Frontal cortex (tissue), 4 donors: ENCODE measurements around the gene UBE2Q2. TPM values are rescaled to one million over a fixed set of nuclear protein-coding genes. Genes with fewer than 3 reads are reported as not detected.
"Not testable (repeated sequence)": the region's sequence is repeated elsewhere in the genome, so short reads cannot be mapped to it uniquely, and the experiment has no call there.

Experiments
- DNase-seq, 2 donors: peaks; one replicate each; pipeline ENCODE4 v3.0.0; 2012; ENCODE audit warnings: low spot score in 2 of 2
- FAIRE-seq: peaks from 2 replicates; lab custom pipeline; 2012; peaks lifted over from hg19 to GRCh38; lab: Jason Lieb, UNC
- total RNA-seq: library from RNA; depleted of rRNA; stranded (reverse); fragments of >200 nt; gene quantifications from one replicate; pipeline ENCODE4 v1.2.3, GENCODE V29; 2014
- donor health status: control.
- donor health status: control.
- donor health status: control.

The UBE2Q2 gene
- total RNA-seq, 1 donor from 2014 or later = 79.9 TPM

- no peak for DNase-seq
- no peak for FAIRE-seq
Observed at GRCh38 chr15:75861750-75862402, 18.6 kb downstream of the UBE2Q2 start.

- FAIRE-seq = no peak
- no peak for DNase-seq
Observed at GRCh38 chr15:75862796-75863195, 19.5 kb downstream of the UBE2Q2 start.

DNA sequence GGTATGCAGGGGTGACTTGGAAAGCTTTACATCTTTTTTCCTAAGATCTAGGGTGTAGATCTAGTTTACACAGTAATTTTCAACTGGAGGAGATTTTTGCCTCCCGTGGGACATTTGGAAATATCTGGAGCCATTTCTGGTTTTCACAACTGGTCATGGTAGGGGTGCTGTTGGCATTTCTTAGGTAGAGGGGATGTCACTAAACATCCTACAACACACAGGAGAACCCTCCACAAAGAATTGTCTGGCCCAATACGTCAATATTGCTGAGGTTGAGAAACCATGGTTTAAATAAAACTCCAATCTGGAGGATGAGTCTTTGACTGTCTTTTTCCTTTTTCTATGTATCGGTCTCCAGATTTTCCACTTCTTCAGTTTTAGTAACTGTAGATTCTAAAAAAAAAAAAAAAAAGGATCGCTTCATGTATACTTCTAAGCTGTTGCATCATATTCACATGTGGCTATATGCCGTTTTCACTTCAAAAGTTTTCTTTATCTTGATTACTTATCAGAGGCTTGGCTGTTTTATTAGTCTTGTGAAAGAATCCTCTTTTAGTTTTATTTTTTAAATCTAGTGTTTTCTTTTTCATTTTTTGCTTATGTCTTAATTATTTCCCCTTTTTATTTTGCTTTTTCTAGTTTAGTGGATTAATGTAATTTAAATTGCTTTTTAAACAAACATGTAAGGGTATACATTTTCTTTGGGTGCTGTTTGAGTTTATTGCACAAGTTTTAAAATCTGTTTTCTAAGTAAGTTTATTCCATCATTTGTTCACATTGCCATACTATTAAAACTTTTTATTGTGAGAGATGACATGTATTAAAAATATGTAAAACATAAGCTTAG, 21.2 kb downstream of the UBE2Q2 start:
- peak; percentile 54 for FAIRE-seq

DNA sequence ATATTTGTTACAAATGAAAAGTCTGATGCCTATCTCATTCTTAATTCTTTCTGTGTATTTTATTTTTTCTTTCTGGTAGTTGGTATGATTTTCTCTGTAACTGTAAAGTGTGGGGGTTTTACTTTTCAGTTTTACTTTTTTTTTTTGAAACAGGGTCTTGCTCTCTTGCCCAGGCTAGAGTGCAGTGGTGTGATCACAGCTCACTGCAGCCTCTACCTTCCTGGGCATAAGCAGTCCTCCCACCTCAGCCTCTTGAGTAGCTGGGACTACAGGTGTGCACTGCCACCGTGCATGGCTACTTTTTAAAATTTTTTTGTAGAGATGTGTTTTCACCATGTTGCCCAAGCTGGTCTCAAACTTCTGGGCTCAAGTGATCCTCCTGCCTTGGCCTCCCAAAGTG, 22.8 kb downstream of the UBE2Q2 start:
- DNase-seq, FAIRE-seq: not testable (repeated sequence)

More for the DNA sequence above, 21.2 kb downstream of the UBE2Q2 start:
- DNase-seq = no peak

- FAIRE-seq (no peak), DNase-seq (no peak)
Observed at GRCh38 chr15:75866916-75867315, 23.7 kb downstream of the UBE2Q2 start.

DNA sequence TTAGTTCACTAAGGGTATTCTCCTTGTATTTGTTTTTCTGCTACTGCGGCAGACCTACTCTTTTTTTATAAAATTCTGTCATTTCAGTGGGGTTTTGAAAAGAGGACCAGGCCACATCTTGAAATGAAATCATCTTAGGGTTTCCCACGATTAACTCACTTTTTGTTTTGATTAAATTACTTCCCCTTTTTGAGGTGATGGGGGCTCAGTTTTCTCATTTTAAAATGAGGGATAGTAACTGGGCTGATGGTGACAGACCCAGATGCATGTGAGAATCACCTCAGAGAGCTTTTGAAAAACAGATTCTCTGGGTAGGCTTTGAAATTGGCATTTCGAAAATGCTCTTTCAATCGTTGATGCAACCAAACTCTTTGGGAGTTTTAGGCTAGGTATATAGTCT, 24.2 kb downstream of the UBE2Q2 start:
- FAIRE-seq = no peak

GRCh38 chr15:75868019-75868418, 24.8 kb downstream of the UBE2Q2 start:
- no peak for DNase-seq
- FAIRE-seq = no peak

More for the DNA sequence above, 24.2 kb downstream of the UBE2Q2 start:
- DNase-seq = no peak

- FAIRE-seq (no peak), DNase-seq (no peak)
Observed at GRCh38 chr15:75869446-75869845, 26.2 kb downstream of the UBE2Q2 start.

DNA sequence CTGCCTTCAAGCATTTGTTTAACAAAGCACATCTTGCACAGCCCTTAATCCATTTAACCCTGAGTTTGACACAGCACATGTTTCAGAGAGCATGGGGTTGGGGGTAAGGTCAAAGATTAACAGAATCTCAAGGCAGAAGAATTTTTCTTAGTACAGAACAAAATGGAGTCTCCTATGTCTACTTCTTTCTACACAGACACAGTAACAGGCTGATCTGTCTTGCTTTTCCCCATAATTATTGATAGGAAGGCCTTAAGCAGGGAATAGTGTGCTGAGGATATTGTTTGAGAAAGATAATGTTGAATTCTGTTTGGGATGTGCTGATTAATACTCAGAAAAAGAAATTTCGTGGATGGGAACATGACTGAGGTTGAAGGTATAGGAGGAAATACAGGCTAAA, 28.3 kb downstream of the UBE2Q2 start:
- not testable (repeated sequence) for FAIRE-seq, DNase-seq

DNA sequence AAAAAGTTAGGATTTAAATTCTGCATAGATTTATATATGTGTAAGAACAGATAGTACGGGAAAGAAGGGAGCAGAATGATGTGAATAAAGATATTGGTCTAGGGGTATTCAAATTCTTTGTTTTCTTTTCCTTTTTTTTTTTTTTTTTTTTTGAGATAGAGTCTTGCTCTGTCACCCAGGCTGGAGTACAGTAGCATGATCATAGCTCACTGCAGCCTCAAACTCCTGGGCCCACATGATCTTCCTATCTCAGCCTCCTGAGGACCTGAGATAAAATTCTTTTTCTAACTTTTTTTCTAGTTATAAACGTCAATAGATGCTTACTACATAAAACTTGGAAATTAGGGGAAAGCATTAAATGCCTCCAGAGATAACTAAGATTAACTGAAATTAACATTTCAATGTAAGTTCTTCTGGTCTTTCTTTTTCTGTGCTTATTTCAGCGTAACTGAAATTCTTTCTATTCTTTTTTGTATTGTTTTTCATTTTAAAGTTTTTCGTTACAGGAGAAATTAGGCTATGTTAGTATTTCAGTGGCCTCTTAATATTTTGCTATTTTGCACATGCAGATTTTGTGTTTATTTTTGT, 29.2 kb downstream of the UBE2Q2 start:
- DNase-seq = no peak
- FAIRE-seq = no peak

- DNase-seq (no peak), FAIRE-seq (no peak)
Observed at GRCh38 chr15:75884041-75884440, 40.8 kb downstream of the UBE2Q2 start.

GRCh38 chr15:75887178-75887577, 43.9 kb downstream of the UBE2Q2 start:
- no peak for FAIRE-seq
- DNase-seq = no peak

GRCh38 chr15:75891895-75892294, 48.6 kb downstream of the UBE2Q2 start:
- FAIRE-seq = no peak
- no peak for DNase-seq

DNA sequence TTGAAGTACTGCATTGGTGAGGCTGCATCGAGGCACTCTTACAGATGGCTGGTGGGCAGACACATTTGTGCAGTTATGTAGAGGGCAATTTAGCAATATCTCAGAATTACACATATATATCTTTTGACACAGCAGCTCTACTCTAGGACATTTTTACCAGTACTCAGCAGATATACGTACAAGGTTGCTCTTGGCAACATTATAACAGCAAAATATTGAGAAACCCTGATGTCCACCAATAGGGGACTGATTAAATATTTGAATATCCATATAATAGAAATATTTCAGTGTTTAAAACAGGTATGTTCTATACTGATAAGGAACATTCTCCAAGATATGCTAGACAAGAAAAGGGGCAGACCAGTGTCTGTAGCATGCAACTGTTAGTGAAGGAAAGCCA, 52.5 kb downstream of the UBE2Q2 start:
- DNase-seq = no peak
- FAIRE-seq = no peak

GRCh38 chr15:75900577-75900976, 57.3 kb downstream of the UBE2Q2 start:
- FAIRE-seq (no peak), DNase-seq (no peak)

DNA sequence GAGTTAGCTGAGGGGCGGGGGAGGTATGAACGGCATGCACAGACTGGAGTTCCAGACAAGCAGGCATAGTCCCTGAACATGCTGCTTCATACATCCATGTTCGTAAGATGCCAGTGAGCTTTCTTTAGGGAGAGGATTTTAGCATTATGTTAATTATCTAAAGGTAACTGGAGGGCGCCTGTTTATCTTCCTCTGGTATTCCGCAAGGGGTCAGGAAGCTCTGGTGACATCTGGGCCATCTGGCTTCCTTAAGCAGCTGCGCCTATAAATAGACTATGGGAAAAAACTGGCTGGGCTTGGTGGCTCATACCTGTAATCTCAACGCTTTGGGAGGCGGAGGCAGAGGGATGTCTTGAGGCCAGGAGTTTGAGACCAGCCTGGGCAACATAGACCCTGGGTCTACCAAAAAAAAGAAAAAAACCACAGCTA, 58.9 kb downstream of the UBE2Q2 start:
- FAIRE-seq = no peak

DNA sequence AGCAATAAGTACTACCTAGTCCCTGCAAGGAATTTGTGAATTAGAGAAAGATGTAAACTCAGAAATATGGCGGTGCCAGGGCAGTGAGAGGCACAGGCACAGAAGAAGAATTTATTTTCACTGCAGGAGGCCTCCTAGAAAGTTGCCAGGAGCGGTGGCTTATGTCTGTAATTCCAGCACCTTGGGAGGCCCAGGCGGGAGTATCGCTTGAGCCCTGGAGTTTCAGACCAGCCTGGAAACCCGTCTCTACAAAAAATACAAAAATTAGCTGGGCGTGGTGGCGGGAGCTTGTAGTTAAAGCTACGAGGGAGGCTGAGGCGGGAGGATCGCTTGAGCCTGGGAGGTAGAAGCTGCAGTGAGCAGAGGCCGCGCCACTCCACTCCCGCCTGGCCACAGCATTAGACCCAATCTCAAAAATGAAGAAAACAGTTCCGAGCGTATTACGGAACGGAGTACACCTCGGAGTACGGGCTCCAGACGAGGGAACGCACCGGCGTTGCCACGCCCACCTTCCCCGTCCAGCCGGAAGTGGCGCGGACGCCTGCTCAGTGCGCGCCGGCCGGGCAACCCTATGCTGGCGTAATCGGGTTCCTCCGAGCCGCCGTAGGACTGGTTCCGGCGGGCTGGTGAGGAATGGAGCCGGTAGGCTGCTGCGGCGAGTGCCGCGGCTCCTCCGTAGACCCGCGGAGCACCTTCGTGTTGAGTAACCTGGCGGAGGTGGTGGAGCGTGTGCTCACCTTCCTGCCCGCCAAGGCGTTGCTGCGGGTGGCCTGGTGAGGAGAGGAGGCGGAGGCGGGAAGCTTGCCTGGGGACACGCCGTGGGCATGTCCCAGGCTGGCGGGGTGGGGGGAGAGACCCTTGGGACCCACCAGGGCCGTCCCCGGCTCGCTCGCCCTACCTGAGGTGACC, 60.3 kb downstream of the UBE2Q2 start, which contains the start of gene FBXO22:
Gene FBXO22, plus strand, starts transcription at position 548 of the 909 bp plus-strand sequence. Its CDS starts 86 bp downstream, at position 634.
- no peak for FAIRE-seq
- DNase-seq = peak; percentile 63 to 75

More for the DNA sequence above, 58.9 kb downstream of the UBE2Q2 start:
- DNase-seq = no peak

GRCh38 chr15:75905231-75905630, 62.0 kb downstream of the UBE2Q2 start:
- FAIRE-seq (no peak), DNase-seq (no peak)

GRCh38 chr15:75910355-75910754, 67.1 kb downstream of the UBE2Q2 start:
- not testable (repeated sequence) for FAIRE-seq, DNase-seq

- DNase-seq (no peak), FAIRE-seq (no peak)
Observed at GRCh38 chr15:75916978-75917377, 73.7 kb downstream of the UBE2Q2 start.
